Activated naive CD4-positive, alpha-beta T cell treated with anti-CD3 and anti-CD28 coated beads, Interleukin-2, amount 50 U/mL, for 24 hours (primary cell): Measurements from ENCODE around the gene ADAMTS17.
"Not testable (repeated sequence)": the region's sequence is repeated elsewhere in the genome, so short reads cannot be mapped to it uniquely, and the experiment has no call there.

ENCODE experiments used
- H3K27ac Mint-ChIP-seq: one replicate; pipeline ENCODE4 v1.8.0; 2021; ENCODE audit warnings: mild to moderate bottlenecking, mixed read lengths
- H3K27me3 Mint-ChIP-seq: one replicate; pipeline ENCODE4 v1.8.0; 2021; ENCODE audit warnings: mixed read lengths
- H3K36me3 Mint-ChIP-seq: one replicate; pipeline ENCODE4 v1.8.0; 2021; ENCODE audit warnings: mixed read lengths
- H3K4me1 Mint-ChIP-seq: one replicate; pipeline ENCODE4 v1.8.0; 2021; ENCODE audit warnings: mixed read lengths
- H3K4me3 Mint-ChIP-seq: one replicate; pipeline ENCODE4 v1.8.0; 2021; ENCODE audit warnings: mild to moderate bottlenecking, mixed read lengths
- H3K9me3 Mint-ChIP-seq: one replicate; pipeline ENCODE4 v1.8.0; 2021; ENCODE audit warnings: mixed read lengths

The ADAMTS17 gene

GRCh38 chr15:100098705-100099104 lies 243.1 kb downstream of the ADAMTS17 start:
- no peak overlapping the region for H3K4me3 Mint-ChIP-seq
- no peaks in the 10 kb centered on the region for H3K4me1 Mint-ChIP-seq
- peaks cover 2% of the 10 kb centered on the region for H3K36me3 Mint-ChIP-seq
- H3K27ac Mint-ChIP-seq: no peak overlapping the region
- H3K9me3 Mint-ChIP-seq: no peaks in the 10 kb centered on the region
- H3K27me3 Mint-ChIP-seq: no peaks in the 10 kb centered on the region

GRCh38 chr15:100097342-100098127 lies 244.2 kb downstream of the ADAMTS17 start:
- Mint-ChIP-seq H3K4me1 (no peaks in the 10 kb centered on the region), H3K4me3 (no peak overlapping the region), H3K9me3 (no peaks in the 10 kb centered on the region), H3K27me3 (no peaks in the 10 kb centered on the region), H3K36me3 (no peaks in the 10 kb centered on the region), H3K27ac (no peak overlapping the region)

- H3K4me3 Mint-ChIP-seq: no peak overlapping the region
- H3K27ac Mint-ChIP-seq: no peak overlapping the region
- H3K27me3 Mint-ChIP-seq: no peaks in the 10 kb centered on the region
- no peaks in the 10 kb centered on the region for H3K9me3 Mint-ChIP-seq
- H3K4me1 Mint-ChIP-seq: no peaks in the 10 kb centered on the region
- peaks cover 3% of the 10 kb centered on the region for H3K36me3 Mint-ChIP-seq
Measured at GRCh38 chr15:100096700-100097099, 245.1 kb downstream of the ADAMTS17 start.

- Mint-ChIP-seq H3K4me1 (no peaks in the 10 kb centered on the region), H3K9me3 (no peaks in the 10 kb centered on the region), H3K27ac (no peak overlapping the region), H3K4me3 (no peak overlapping the region), H3K27me3 (no peaks in the 10 kb centered on the region), H3K36me3 (peaks cover 3% of the 10 kb centered on the region)
Measured at GRCh38 chr15:100096248-100096600, 245.6 kb downstream of the ADAMTS17 start.

GRCh38 chr15:100095541-100096247 lies 246.1 kb downstream of the ADAMTS17 start:
- no peak overlapping the region for H3K4me3 Mint-ChIP-seq
- no peak overlapping the region for H3K27ac Mint-ChIP-seq

GRCh38 chr15:100094127-100094510 lies 247.7 kb downstream of the ADAMTS17 start:
- Mint-ChIP-seq H3K4me1 (no peaks in the 10 kb centered on the region), H3K27ac (no peak overlapping the region), H3K27me3 (no peaks in the 10 kb centered on the region), H3K4me3 (no peak overlapping the region), H3K9me3 (no peaks in the 10 kb centered on the region), H3K36me3 (peaks cover 8% of the 10 kb centered on the region)

More at GRCh38 chr15:100095541-100096247, 246.1 kb downstream of the ADAMTS17 start:
- H3K9me3 Mint-ChIP-seq: no peaks in the 10 kb centered on the region
- H3K36me3 Mint-ChIP-seq: peaks cover 4% of the 10 kb centered on the region
- H3K27me3 Mint-ChIP-seq: no peaks in the 10 kb centered on the region
- no peaks in the 10 kb centered on the region for H3K4me1 Mint-ChIP-seq

- peaks cover 8% of the 10 kb centered on the region for H3K36me3 Mint-ChIP-seq
Measured at GRCh38 chr15:100093211-100094126, 248.3 kb downstream of the ADAMTS17 start.

GRCh38 chr15:100092034-100092433 lies 249.7 kb downstream of the ADAMTS17 start:
- Mint-ChIP-seq H3K27ac (no peak overlapping the region), H3K4me3 (no peak overlapping the region), H3K4me1 (no peaks in the 10 kb centered on the region), H3K27me3 (no peaks in the 10 kb centered on the region), H3K36me3 (peaks cover 9% of the 10 kb centered on the region), H3K9me3 (no peaks in the 10 kb centered on the region)

More at GRCh38 chr15:100093211-100094126, 248.3 kb downstream of the ADAMTS17 start:
- H3K4me3 Mint-ChIP-seq: no peak overlapping the region
- no peaks in the 10 kb centered on the region for H3K4me1 Mint-ChIP-seq
- no peaks in the 10 kb centered on the region for H3K27me3 Mint-ChIP-seq
- H3K9me3 Mint-ChIP-seq: no peaks in the 10 kb centered on the region
- H3K27ac Mint-ChIP-seq: no peak overlapping the region

- Mint-ChIP-seq H3K27me3 (no peaks in the 10 kb centered on the region), H3K9me3 (no peaks in the 10 kb centered on the region), H3K4me1 (no peaks in the 10 kb centered on the region), H3K27ac (no peak overlapping the region), H3K36me3 (peaks cover 14% of the 10 kb centered on the region), H3K4me3 (no peak overlapping the region)
Measured at GRCh38 chr15:100090411-100090810, 251.4 kb downstream of the ADAMTS17 start.

- peaks cover 23% of the 10 kb centered on the region for H3K36me3 Mint-ChIP-seq
- not testable (repeated sequence) for H3K4me1 Mint-ChIP-seq, H3K9me3 Mint-ChIP-seq, H3K27me3 Mint-ChIP-seq, H3K27ac Mint-ChIP-seq, H3K4me3 Mint-ChIP-seq
Measured at GRCh38 chr15:100084042-100084821, 257.5 kb downstream of the ADAMTS17 start.

- Mint-ChIP-seq H3K27me3 (no peaks in the 10 kb centered on the region), H3K4me3 (no peak overlapping the region), H3K9me3 (no peaks in the 10 kb centered on the region), H3K27ac (no peak overlapping the region), H3K4me1 (no peaks in the 10 kb centered on the region), H3K36me3 (peaks cover 23% of the 10 kb centered on the region)
Measured at GRCh38 chr15:100083572-100083971, 258.2 kb downstream of the ADAMTS17 start.

- no peaks in the 10 kb centered on the region for H3K27me3 Mint-ChIP-seq
- no peak overlapping the region for H3K27ac Mint-ChIP-seq
- H3K9me3 Mint-ChIP-seq: no peaks in the 10 kb centered on the region
- no peak overlapping the region for H3K4me3 Mint-ChIP-seq
- peaks cover 23% of the 10 kb centered on the region for H3K36me3 Mint-ChIP-seq
- H3K4me1 Mint-ChIP-seq: no peaks in the 10 kb centered on the region
Measured at GRCh38 chr15:100082761-100083402, 258.9 kb downstream of the ADAMTS17 start.

GRCh38 chr15:100081454-100081853 lies 260.3 kb downstream of the ADAMTS17 start:
- no peak overlapping the region for H3K4me3 Mint-ChIP-seq
- no peaks in the 10 kb centered on the region for H3K9me3 Mint-ChIP-seq
- peaks cover 19% of the 10 kb centered on the region for H3K36me3 Mint-ChIP-seq
- H3K4me1 Mint-ChIP-seq: no peaks in the 10 kb centered on the region
- no peaks in the 10 kb centered on the region for H3K27me3 Mint-ChIP-seq
- no peak overlapping the region for H3K27ac Mint-ChIP-seq

- Mint-ChIP-seq H3K27me3 (no peaks in the 10 kb centered on the region), H3K4me1 (no peaks in the 10 kb centered on the region), H3K4me3 (no peak overlapping the region), H3K9me3 (no peaks in the 10 kb centered on the region), H3K36me3 (peaks cover 14% of the 10 kb centered on the region), H3K27ac (no peak overlapping the region)
Measured at GRCh38 chr15:100078511-100079220, 263.1 kb downstream of the ADAMTS17 start.
